H1 (cell line): ENCODE results near the gene CCDC136. TPM values are rescaled to one million over a fixed set of nuclear protein-coding genes. Genes with fewer than 3 reads are reported as not detected.

Experiments used
- CHD1 ChIP-seq: IDR thresholded peaks from 2 replicates; pipeline ENCODE4 v1.6.1; 2012; ENCODE audit warnings: low read depth, low read length, improper control_type of control experiment
- JUND ChIP-seq: IDR thresholded peaks from 2 replicates; pipeline ENCODE4 v1.6.1; 2011; ENCODE audit warnings: mild to moderate bottlenecking, improper control_type of control experiment, low read length
- KDM5A ChIP-seq: fragments of 200-600 bp; IDR thresholded peaks from 2 replicates; pipeline ENCODE4 v1.7.1; 2012; ENCODE audit warnings: mild to moderate bottlenecking, low read length, inconsistent platforms, mixed read lengths
- PHF8 ChIP-seq: fragments of 200-600 bp; sonication (generic); conservative IDR thresholded peaks from 2 replicates; pipeline ENCODE4 v1.7.1; 2012; ENCODE audit warnings: low read depth, mild to moderate bottlenecking, inconsistent platforms, low read length, moderate library complexity
- RNF2 ChIP-seq: fragments of 200-900, 300-1000 bp; sonication (generic); IDR thresholded peaks from 2 replicates; pipeline ENCODE4 v1.7.1; 2016; ENCODE audit warnings: borderline replicate concordance, low read depth, mild to moderate bottlenecking, antibody characterized with exemption, low read length; ENCODE audit not compliant: poor library complexity, severe bottlenecking; ENCODE audit errors: missing control alignments
- TAF1 ChIP-seq: IDR thresholded peaks from 2 replicates; pipeline ENCODE4 v1.6.1; 2011; ENCODE audit warnings: mild to moderate bottlenecking, low read depth, low read length
- TBP ChIP-seq: IDR thresholded peaks from 2 replicates; pipeline ENCODE4 v1.6.1; 2011; ENCODE audit warnings: low read depth, low read length, improper control_type of control experiment
- ZNF274 ChIP-seq: IDR thresholded peaks from 2 replicates; pipeline ENCODE4 v1.7.0; 2012; ENCODE audit warnings: low read length, borderline replicate concordance; ENCODE audit errors: extremely low read depth
- polyA plus RNA-seq, 7 experiments: library from polyadenylated mRNA; depleted of rRNA in 3 of 7; stranded (reverse) in 5 of 7; unstranded in 2 of 7; fragments of >200 nt in 5 of 7; fragments of 200-250 nt in 2 of 7; gene quantifications; 1 replicate in 5 of 7; 2 replicates in 1 of 7; 4 replicates in 1 of 7; pipeline versions ENCODE4 v1.2.1 to v1.2.3, GENCODE V29; 2011 to 2013; ENCODE audit warnings: missing spikeins in 2 of 7, mixed read lengths in 2 of 7
- total RNA-seq: library from RNA; stranded (reverse); fragmentation: NEBNext Ultra II Directional; extraction: Animal tissue kit (Norgen Biotek cat#: 25700); gene quantifications from 2 replicates; pipeline ENCODE4 v1.2.1, GENCODE V29; 2021
- TF ChIP-seq, protein P1 (sequence below), 3 experiments: IDR thresholded peaks; 1 replicate in 2 of 3; 2 replicates in 1 of 3; pipeline versions ENCODE4 v1.5.1 to v1.6.1; 2011; ENCODE audit warnings: low read length in 3 of 3, mild to moderate bottlenecking in 3 of 3, inconsistent platforms in 2 of 3, low read depth in 1 of 3, moderate library complexity in 1 of 3; ENCODE audit not compliant: insufficient read depth in 1 of 3; ENCODE audit errors: control extremely low read depth in 1 of 3

Gene CCDC136
- total and polyA plus RNA-seq, 2 of the 8 experiments (the other 6 are each of a cell fraction or from before 2014, with no cell fraction given) = 35.6 to 47.7 TPM

DNA sequence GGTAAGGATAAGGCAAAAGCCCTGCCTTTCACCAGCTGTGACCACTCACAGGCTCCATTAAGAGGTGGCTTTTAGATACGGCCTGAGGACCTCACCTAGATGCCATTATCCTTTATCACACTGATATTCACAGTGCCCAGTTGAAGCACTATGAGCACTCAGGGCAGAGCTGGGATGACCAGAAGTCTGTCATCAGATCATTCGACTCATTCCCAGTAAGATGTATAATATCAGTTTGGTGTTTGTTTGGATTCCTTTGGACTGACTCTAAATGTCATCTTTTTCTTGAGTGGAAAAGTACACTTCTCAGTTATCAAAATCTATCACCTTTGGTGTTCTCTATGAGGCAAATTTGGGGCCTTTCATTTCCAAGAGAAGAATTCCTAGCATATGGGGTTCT is 18.7 kb downstream of the CCDC136 start (continued):
- TF ChIP-seq, protein P1, sequence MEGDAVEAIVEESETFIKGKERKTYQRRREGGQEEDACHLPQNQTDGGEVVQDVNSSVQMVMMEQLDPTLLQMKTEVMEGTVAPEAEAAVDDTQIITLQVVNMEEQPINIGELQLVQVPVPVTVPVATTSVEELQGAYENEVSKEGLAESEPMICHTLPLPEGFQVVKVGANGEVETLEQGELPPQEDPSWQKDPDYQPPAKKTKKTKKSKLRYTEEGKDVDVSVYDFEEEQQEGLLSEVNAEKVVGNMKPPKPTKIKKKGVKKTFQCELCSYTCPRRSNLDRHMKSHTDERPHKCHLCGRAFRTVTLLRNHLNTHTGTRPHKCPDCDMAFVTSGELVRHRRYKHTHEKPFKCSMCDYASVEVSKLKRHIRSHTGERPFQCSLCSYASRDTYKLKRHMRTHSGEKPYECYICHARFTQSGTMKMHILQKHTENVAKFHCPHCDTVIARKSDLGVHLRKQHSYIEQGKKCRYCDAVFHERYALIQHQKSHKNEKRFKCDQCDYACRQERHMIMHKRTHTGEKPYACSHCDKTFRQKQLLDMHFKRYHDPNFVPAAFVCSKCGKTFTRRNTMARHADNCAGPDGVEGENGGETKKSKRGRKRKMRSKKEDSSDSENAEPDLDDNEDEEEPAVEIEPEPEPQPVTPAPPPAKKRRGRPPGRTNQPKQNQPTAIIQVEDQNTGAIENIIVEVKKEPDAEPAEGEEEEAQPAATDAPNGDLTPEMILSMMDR (IDR thresholded peaks at IDR 0.05; ENCODE audit: control extremely low read depth in 1 of 3, insufficient read depth in 1 of 3, low read depth in 1 of 3, low read length in 3 of 3) = no peak
- no peak for TF ChIP-seq JUND
- no peak for TF ChIP-seq TBP
- TF ChIP-seq TAF1 = no peak
- TF ChIP-seq RNF2 = no peak
- no peak for TF ChIP-seq PHF8
- TF ChIP-seq CHD1 = no peak
- no peak for TF ChIP-seq KDM5A
- no peak for TF ChIP-seq ZNF274
- TF ChIP-seq, all 59 proteins: peak for 0
